GOT3 (cell line): Measurements from ENCODE around the gene LENG8.
"Not testable (repeated sequence)": the region's sequence is repeated elsewhere in the genome, so short reads cannot be mapped to it uniquely, and the experiment has no call there.

Experiments
- DNase-seq: peaks from one replicate; lab custom pipeline; 2025; ENCODE audit warnings: mixed read lengths; lab: John Stamatoyannopoulos, UW

Gene LENG8

DNA sequence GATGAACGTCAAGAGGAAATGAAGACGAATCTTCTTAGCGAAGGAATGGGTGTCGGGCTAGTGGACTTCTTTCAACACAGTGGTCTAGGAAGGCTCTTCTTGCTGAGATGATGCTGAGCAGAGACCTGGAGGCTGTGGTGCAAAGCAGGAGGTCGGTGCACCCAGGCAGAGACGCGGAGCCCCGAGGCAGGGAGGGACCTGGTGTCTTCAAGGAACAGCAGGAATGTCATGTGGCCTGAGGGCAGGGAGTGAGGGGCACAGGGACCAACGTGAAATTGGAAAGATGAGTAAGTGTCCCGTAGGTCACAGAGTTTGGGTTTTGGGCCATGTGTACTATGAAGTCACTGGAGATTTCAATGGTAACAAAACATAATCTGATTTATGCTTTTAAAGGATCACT lies 35.5 kb downstream of the LENG8 start:
- DNase-seq, result no peak

DNA sequence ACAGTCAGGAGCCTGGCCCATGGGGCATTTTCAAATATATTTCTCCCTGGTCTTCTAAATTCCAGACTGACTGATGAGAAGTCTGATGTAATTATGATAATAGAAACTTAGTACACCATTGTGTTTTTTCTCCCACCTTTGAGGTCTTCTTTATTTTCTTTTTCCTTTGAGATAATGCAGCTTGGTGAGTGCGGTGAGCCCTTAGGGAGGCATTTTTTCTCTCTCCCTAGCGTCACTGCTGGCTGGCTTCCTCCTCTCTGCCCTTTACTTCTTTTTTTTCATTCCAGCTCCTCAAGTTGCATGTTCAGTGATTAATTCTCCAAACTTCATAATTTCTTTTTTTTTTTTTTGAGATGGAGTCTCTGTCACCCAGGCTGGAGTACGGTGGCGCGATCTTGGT lies 36.9 kb downstream of the LENG8 start:
- no peak for DNase-seq

DNA sequence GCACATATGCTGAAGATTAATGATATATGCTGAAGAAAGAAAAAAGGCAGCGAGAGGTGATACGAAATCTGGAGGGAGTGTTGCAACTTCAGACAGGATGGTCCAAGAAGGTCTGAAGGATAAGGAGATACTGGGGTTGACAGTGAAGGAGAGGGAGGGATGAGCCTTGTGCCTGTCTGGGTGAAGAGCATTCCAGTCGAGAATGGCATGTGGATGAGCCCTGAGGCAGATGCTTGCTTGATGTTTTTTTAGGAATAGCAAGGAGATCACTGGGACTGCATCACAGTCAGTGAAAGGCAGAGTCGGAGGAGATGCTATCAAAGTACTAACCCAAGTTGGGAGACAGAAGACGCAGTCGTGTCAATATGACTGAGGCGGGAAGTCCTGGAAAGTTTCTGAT lies 40.3 kb downstream of the LENG8 start:
- no peak for DNase-seq

DNA sequence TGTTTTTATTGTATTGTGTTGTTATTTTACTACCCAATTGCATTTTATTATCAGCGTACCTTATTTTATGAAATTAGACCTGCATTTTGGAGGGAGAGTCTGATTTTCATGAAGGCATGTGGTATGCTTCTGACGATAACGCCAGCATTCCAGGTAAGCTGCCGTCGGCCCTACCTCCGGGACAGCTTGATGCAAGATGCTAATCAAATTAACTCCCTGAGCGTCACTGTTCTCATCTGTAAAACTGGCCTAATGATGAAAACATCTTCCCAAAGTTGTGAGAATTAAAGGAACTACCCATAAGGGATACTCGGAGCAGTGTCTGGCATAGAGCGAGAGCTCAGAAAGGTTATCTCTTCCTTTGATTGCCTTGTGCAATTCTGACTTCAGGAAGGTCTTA lies 40.8 kb downstream of the LENG8 start:
- DNase-seq, result no peak

DNA sequence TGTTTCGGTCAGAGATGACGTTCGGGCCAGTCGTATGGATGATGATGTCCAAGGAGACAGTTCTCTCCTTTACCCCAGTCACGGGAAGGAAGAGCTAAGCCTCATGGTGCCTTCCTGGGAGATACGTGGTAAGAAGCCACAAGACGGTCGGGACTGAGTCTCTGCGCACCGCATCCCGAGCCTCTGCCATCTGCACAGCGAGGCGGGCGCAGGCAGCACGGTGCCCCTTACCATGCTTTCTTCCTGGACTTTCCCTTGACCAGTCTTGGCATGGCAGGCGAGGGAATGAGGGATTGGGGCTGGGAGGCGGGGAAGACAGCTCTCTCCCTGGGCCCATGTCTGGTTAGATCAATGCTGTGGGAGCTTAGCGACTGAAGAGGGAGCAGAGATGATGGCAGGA lies 43.6 kb downstream of the LENG8 start:
- no peak for DNase-seq

DNA sequence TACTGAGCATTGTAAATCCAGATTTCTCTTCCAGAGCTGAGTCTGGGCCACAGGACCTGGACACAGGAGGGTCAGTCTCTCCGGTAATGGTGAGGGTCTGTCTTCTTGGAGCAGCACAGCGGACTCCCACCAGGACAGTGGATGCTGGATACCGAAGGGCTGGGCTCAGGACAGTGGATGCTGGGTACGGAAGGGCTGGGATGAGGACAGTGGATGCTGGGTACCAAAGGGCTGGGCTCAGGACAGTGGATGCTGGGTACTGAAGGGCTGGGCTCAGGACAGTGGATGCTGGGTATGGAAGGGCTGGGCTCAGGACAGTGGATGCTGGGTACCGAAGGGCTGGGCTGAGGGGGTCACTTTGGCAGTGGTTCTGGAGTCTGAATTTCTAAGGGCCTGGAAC lies 44.1 kb downstream of the LENG8 start:
- DNase-seq, result not testable (repeated sequence)

DNA sequence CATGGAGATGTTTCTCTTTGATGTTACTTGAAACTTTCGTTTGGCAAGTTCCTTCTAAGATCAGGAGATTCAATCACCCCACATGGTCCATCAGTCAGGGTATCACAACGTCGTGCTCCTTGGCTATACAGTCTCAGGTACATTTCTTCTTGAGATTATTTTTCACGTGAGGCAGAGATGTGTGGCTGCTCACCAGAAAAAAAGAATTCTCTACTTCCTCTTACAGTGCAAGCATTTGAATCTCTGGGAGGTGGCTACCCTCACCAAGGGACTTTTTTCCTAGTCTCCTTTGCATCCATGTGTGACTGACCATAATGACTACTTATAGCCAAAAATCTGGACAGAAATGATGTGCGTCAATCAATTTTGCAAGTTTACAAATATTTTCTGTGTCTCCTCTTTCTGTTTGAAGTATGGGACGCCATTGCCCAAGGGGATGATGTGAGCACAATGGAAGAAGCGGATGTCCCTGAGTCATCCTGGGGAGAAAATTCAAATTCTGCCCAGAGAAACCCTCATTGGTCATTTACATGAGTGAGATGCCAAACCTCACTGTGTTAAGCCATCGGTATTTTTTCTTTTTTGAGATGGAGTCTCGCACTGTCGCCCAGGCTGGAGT lies 45.1 kb downstream of the LENG8 start:
- no peak for DNase-seq

DNA sequence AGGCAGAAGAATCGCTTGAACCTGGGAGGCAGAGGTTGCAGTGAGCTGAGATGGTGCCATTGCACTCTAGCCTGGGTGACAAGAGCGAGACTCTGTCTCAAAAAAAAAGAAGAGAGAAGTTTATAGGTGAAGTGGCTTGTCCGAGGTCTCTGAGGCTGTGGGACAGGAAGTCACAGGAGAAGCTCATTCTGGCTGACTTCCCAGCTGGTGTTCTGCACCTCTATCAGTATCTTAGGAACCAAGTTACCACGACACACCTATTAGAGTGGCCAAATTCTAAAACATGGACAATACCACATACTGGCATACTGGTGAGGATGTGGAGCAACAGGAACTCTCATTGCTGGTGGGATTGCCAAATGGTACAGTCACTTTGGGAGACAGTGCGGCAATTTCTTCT lies 46.3 kb downstream of the LENG8 start:
- DNase-seq, result not testable (repeated sequence)

DNA sequence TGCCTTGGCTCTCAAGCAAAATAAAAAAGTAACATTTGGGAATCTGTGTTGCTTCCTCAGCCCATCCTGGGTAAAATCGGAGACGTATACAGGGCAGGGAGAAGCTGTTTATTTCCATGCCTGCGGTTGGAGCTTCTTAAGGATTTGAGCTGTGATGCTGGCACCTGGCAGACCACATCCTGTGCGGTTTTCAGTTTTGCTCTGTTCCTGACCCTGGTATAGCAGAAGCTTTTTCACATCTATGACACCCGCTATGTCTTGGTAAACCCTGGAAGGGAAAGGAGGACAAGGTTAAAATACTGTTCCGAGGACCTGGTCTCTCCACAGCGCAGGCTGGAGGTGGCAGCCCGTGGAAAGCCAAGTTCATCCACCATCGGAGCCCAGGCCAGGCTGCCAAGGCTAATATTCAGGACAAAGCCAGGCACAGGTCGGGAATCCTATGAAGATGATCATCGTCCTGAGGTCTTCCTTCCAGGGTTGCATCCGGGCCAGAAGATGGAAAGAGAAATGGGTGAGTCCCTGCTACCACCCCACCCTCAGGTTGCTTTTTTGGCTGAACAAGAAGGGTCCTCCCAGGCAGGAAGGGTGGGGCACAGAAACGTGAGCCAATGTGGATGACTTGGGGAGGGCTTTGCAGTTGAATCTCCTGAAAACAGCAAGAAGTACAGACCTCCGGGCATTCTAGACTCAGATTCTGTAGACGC lies 48.9 kb downstream of the LENG8 start:
- not testable (repeated sequence) for DNase-seq

DNA sequence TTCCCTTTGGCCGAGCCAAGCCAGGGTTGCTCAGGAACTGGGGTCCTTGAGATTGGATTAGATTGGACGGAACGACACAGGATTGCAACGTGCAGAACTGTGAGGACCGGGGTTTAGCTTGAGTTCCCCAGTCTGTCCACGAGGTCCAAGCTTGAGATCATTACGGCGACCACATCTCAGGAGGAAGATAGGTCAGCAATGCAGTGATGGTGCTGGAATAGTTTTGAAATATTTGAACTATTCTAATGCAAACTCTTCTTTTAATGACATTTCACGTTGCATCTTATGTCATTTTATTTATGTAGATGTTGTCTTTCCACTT lies 49.4 kb downstream of the LENG8 start:
- not testable (repeated sequence) for DNase-seq

DNA sequence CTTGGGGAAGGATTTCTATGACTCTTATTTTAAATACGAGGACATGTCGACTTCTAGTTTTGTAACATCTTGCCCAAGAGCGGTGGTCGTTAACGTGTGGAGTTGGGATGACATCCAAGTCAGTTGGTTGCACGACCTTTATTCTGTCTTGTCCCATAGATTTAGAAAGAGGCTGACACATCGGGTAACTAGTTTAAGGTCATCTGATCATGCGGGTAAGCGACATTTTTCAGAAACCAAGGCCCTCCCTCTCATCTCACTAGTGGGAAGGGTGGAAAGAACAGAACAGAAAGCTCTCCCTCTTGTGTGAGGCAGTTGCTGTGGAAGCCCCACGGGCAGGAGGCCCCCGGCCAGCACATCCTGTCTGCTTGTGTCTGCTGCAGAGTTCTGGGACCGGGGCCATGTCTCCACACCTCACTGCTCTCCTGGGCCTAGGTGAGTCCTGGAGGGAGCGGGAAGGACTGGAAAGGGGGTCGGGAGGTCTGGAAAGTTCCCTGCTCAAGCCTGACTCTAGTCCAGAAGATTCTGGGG lies 53.6 kb downstream of the LENG8 start, which contains the start of gene LAIR2:
LAIR2 (plus strand) TSS at position 314 of the 531 bp plus-strand sequence; CDS start at position 402, 88 bp downstream.
- DNase-seq, result no peak

DNA sequence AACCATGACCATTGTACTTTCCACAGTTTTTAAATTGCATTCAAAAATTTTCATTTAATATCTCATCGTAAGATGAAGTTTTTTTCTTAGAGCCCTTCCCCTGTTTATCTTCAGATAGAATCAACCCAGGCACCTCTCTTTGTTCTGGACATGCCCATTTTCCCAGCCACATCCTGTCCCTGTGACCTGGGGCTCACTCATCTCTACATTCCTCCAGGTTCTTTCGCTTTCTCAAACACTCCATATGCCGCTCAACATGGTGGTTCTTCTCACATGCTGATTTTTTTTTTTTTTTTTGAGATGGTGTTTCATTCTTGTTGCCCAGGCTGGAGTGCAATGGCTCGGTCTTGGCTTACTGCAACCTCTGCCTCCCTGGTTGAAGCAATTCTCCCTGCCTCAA lies 56.5 kb downstream of the LENG8 start:
- DNase-seq, result not testable (repeated sequence)

DNA sequence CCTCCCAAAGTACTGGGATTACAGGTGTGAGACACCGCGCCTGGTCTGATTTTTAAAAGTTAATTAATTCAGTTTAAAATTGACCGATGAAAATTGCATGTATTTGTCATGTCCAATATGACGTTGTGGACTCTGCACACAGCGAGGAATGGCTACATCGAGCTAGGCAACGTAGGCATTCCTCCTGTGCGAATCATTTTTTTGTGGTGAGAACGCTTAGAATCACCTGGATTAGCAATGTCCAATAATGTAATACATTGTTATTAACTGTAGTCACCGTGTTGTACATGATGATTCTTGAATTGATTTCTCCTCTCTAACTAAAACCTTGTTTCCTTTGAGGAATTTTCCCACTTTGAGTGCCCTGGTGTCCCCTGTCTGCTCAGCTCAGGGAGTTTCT lies 57.1 kb downstream of the LENG8 start:
- DNase-seq, result no peak

DNA sequence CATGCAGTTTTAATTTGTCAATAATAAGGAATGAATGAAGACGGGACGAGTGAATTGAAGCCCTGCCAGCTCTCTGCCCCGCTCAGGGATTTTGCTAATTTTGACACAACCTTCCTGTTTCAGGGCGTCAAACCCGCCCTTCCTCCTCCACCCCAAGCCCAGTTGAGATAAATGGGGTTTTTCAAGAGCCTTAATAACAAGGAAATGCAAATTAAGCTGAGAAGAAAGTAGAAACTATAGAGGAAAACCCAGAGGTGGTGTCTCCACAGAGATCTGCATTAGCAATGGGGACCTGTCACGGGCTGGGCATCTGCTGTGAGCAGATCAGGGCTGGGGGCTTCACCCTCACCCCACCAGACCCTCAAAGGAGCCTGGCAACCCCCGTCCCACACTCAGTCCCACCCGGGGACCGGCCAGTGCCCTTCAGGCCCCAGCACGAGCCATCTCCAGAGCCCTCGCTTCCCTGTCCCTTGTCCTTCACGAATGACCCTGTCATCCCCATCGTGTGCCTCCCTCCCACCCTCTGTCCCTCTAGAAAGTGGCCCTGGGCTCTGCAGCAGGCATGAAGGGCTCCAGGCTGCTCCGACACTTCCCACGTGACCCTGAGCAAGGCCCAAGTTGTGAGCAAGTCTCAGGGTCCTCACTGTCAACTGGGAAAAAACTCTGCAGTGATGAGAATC lies 58.2 kb downstream of the LENG8 start:
- DNase-seq, result not testable (repeated sequence)

DNA sequence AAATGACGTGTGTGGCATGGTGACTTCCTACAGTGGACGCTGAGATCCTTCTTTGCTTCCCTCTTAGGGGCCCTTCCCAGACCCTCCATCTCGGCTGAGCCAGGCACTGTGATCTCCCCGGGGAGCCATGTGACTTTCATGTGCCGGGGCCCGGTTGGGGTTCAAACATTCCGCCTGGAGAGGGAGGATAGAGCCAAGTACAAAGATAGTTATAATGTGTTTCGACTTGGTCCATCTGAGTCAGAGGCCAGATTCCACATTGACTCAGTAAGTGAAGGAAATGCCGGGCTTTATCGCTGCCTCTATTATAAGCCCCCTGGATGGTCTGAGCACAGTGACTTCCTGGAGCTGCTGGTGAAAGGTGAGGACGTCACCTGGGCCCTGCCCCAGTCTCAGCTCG lies 58.8 kb downstream of the LENG8 start:
- DNase-seq, result no peak

DNA sequence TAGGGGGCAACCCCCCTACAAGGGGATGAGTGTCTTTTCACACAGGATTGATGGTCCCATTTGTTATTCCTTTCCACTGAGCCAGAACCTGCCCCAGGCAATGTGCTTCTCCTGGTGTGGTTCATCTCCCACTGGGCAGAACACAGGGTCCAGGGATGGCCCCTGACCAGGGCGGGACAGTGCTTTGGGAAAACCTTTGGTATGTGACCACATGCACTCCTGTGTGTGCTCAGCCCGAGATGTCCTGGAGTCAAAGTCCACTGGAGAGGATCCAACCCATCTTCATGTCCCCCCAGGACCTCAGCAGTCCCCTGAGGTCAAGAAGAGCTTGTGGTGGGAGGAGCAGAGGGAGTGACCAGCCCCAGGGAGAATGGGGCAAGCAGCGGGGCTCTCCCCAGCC lies 59.5 kb downstream of the LENG8 start:
- DNase-seq, result not testable (repeated sequence)

DNA sequence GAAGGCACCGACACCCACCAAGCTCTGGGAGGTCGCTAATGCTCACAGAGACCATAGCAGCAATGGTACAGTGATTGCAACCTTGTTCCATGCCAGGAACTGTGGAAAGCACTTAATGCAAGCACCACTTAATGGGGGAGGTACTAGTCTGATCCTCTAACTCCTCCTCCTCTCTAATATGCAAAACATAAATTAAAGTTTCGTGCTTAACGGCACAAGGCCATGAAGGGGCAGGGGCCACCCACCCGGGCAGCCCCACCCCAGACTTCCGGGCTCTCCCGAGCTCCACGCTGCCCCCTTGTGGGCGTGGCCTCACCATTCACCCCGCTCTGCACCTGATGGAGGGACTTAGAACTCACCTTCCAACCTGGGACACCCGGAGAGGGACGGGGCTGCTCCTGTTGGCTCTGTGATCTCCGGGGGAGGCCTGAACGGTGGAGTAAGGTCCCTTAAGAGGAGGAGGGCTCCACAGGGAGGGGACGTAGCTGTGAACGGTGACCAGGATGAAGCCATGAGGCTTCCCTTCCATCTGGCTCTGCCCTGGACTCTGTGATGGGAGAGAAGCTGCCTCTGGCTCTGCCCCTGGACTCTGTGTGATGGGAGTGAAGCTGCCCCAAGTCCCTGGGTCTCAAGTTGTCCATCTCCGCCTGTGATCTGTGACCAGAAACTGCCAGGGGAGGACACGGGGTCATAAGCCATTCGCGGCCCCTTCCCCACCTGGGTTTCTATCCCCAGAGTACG lies 60.4 kb downstream of the LENG8 start:
- DNase-seq, result not testable (repeated sequence)
